Transverse colon (tissue), 4 donors: ENCODE results near the gene TDRD1. TPM values are rescaled to one million over a fixed set of nuclear protein-coding genes. Genes with fewer than 3 reads are reported as not detected.

Source experiments
- DNase-seq: peaks from one replicate; pipeline ENCODE4 v3.0.0-alpha.2; 2019
- H3K27ac ChIP-seq, 4 donors: fragments of 200-600 bp; sonication (generic); 2 replicates each; pipeline ENCODE4 v1.5.1; 2016 to 2018; ENCODE audit warnings: inconsistent platforms in 4 of 4
- H3K27me3 ChIP-seq: fragments of 200-600 bp; sonication (generic); 2 replicates; pipeline ENCODE4 v1.5.1; 2017; ENCODE audit warnings: inconsistent platforms
- H3K36me3 ChIP-seq, 4 donors: fragments of 200-600 bp; sonication (generic); 2 replicates each; pipeline ENCODE4 v1.5.1; 2017 to 2019; ENCODE audit warnings: inconsistent platforms in 4 of 4
- H3K4me1 ChIP-seq, 4 donors: fragments of 200-600 bp; sonication (generic); 2 replicates each; pipeline ENCODE4 v1.5.1; 2017 to 2020; ENCODE audit warnings: inconsistent platforms in 4 of 4
- H3K4me3 ChIP-seq, 4 donors: fragments of 200-600 bp; sonication (generic); 1 replicate in 1 of 4; 2 replicates in 3 of 4; pipeline versions ENCODE4 v1.5.1 to v1.6.1; 2017 to 2019; ENCODE audit warnings: inconsistent platforms in 4 of 4
- H3K9me3 ChIP-seq, 2 donors: fragments of 200-600 bp; sonication (generic); 2 replicates each; pipeline ENCODE4 v1.5.1; 2017 to 2019; ENCODE audit warnings: inconsistent platforms in 2 of 2
- CTCF ChIP-seq, 5 experiments: fragments of 200-600 bp in 3 of 5; fragments of 450-650 bp in 2 of 5; sonication (generic) in 3 of 5; IDR thresholded peaks; 1 replicate in 2 of 5; 2 replicates in 3 of 5; pipeline ENCODE4 v1.5.1; 2016 to 2017; ENCODE audit warnings: antibody characterized with exemption in 5 of 5, inconsistent platforms in 3 of 5, mild to moderate bottlenecking in 2 of 5, moderate library complexity in 1 of 5
- EP300 ChIP-seq: sonication (generic); formaldehyde crosslinking; IDR thresholded peaks from one replicate; pipeline ENCODE4 v1.6.1; 2017; ENCODE audit warnings: antibody characterized with exemption, low read depth
- POLR2A ChIP-seq: fragments of 450-650 bp; IDR thresholded peaks from one replicate; pipeline ENCODE4 v1.6.1; 2016; ENCODE audit warnings: antibody characterized with exemption, mild to moderate bottlenecking, moderate library complexity
- POLR2AphosphoS5 ChIP-seq, 3 donors: sonication (generic); formaldehyde crosslinking; IDR thresholded peaks; one replicate each; pipeline ENCODE4 v1.6.1; 2016; ENCODE audit warnings: antibody characterized with exemption in 3 of 3
- WGBS, 2 donors: methylation state at CpG; one replicate each; pipeline ENCODE4 v1.1.5; 2018; ENCODE audit warnings: low coverage in 1 of 2; 5-methylcytosine and 5-hydroxymethylcytosine counted together
- in situ Hi-C, 4 donors: fragments of 200-750 bp; cut with MboI; loops; one replicate each; pipeline versions ENCODE4 v1.15.0 to v1.15.1; 2017; ENCODE audit warnings: low sequenced_read_pairs in 3 of 4, low pct_ligation_motif_present in 1 of 4, low pct_unique_long_range_greater_than_20kb in 1 of 4
- intact Hi-C: fragments of 100-400 bp; cut with DNase I; formaldehyde crosslinking; loops from one replicate; pipeline ENCODE4 v1.15.1; 2023; ENCODE audit warnings: low total_unique reads
- total RNA-seq, 4 donors: library from RNA; depleted of rRNA; stranded (reverse); fragments of >200 nt; gene quantifications; one replicate each; pipeline ENCODE4 v1.1.0, GENCODE V29; 2016

TDRD1 gene
- total RNA-seq, 4 donors from 2014 or later, result 0.14 TPM; not detected in 3

GRCh38 chr10:114189700-114190099, 10.5 kb downstream of the TDRD1 start:
- H3K9me3 ChIP-seq, result no peaks in the 10 kb centered on the region
- 90 to 92% methylated on average over 7 to 8 of the region's 8 CpGs for WGBS, 2 donors
- no peaks in the 10 kb centered on the region for H3K36me3 ChIP-seq
- intact Hi-C loops, result no loop called here
- in situ Hi-C loops, result no loop called here
- DNase-seq, result no peak
- no peak overlapping the region for H3K27ac ChIP-seq
- H3K4me1 ChIP-seq, result no peaks in the 10 kb centered on the region
- TF ChIP-seq POLR2AphosphoS5 (IDR thresholded peaks at IDR 0.05) (no peak), POLR2A (no peak), CTCF (IDR thresholded peaks at IDR 0.05) (no peak), EP300 (no peak)
- no peak overlapping the region for H3K4me3 ChIP-seq
- H3K27me3 ChIP-seq, result no peaks in the 10 kb centered on the region

- H3K9me3 ChIP-seq, result no peaks in the 10 kb centered on the region
- WGBS, 2 donors, result 43 to 58% methylated on average over 2 of the region's 2 CpGs
- peaks cover 13% of the 10 kb centered on the region for H3K27me3 ChIP-seq
- no peaks in the 10 kb centered on the region for H3K4me1 ChIP-seq
- TF ChIP-seq POLR2AphosphoS5 (IDR thresholded peaks at IDR 0.05) (no peak), CTCF (IDR thresholded peaks at IDR 0.05) (no peak), POLR2A (no peak), EP300 (no peak)
- no peak overlapping the region for H3K4me3 ChIP-seq
- intact Hi-C loops, result no loop called here
- no peak for DNase-seq
- H3K27ac ChIP-seq, result no peak overlapping the region
- no peaks in the 10 kb centered on the region for H3K36me3 ChIP-seq
- in situ Hi-C loops, result no loop called here
Measured at GRCh38 chr10:114195079-114195478, 15.9 kb downstream of the TDRD1 start.

- 88 to 91% methylated on average over 4 of the region's 4 CpGs for WGBS, 2 donors
- TF ChIP-seq POLR2AphosphoS5 (IDR thresholded peaks at IDR 0.05), result no peak
- no peak for TF ChIP-seq POLR2A
- no peak for TF ChIP-seq EP300
- TF ChIP-seq CTCF (IDR thresholded peaks at IDR 0.05), result no peak
- DNase-seq, result no peak
- Histone ChIP-seq H3K4me1 (no peaks in the 10 kb centered on the region), H3K4me3 (no peak overlapping the region), H3K27ac (no peak overlapping the region), H3K36me3 (no peaks in the 10 kb centered on the region), H3K9me3 (no peaks in the 10 kb centered on the region), H3K27me3 (peaks cover 13% of the 10 kb centered on the region)
- in situ Hi-C loops (no loop called here), intact Hi-C loops (no loop called here)
Measured at GRCh38 chr10:114199239-114199638, 20.1 kb downstream of the TDRD1 start.

- no peak for DNase-seq
- Histone ChIP-seq H3K27ac (no peak overlapping the region), H3K36me3 (no peaks in the 10 kb centered on the region), H3K9me3 (no peaks in the 10 kb centered on the region), H3K27me3 (peaks cover 4% of the 10 kb centered on the region), H3K4me1 (no peaks in the 10 kb centered on the region), H3K4me3 (no peak overlapping the region)
- intact Hi-C loops (no loop called here), in situ Hi-C loops (no loop called here)
- WGBS, 2 donors, result 65 to 75% methylated on average over 3 of the region's 3 CpGs
- TF ChIP-seq CTCF (IDR thresholded peaks at IDR 0.05) (no peak), POLR2AphosphoS5 (IDR thresholded peaks at IDR 0.05) (no peak), EP300 (no peak)
Measured at GRCh38 chr10:114202812-114203211, 23.7 kb downstream of the TDRD1 start.
